NCI-H2196 (cell line): Measurements from ENCODE around the gene MAP4K4.
"Not testable (repeated sequence)": the region's sequence is repeated elsewhere in the genome, so short reads cannot be mapped to it uniquely, and the experiment has no call there.

Source experiments
- DNase-seq: peaks from one replicate; lab custom pipeline; 2025; ENCODE audit not compliant: unreplicated experiment; lab: John Stamatoyannopoulos, UW

Gene MAP4K4

DNA sequence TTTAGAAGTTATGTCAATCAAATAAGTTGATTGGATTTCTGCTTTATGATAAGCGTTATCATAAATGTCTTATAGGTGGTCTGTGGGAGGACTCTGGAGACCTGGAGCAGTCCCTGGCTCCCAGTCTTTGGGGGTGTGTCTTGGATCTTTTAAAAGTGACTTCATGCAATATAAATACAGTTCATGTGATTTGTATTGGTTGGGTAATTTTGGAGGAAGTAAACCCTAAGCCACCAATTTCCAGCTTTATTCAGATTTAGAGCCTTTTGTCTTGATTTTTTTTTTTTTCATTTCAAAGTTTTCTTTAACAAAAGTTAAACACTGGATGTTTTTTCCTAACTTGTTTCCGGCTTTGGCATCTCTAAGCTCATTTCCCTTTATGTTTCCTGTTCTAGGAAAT lies 68.8 kb downstream of the MAP4K4 start:
- no peak for DNase-seq

DNA sequence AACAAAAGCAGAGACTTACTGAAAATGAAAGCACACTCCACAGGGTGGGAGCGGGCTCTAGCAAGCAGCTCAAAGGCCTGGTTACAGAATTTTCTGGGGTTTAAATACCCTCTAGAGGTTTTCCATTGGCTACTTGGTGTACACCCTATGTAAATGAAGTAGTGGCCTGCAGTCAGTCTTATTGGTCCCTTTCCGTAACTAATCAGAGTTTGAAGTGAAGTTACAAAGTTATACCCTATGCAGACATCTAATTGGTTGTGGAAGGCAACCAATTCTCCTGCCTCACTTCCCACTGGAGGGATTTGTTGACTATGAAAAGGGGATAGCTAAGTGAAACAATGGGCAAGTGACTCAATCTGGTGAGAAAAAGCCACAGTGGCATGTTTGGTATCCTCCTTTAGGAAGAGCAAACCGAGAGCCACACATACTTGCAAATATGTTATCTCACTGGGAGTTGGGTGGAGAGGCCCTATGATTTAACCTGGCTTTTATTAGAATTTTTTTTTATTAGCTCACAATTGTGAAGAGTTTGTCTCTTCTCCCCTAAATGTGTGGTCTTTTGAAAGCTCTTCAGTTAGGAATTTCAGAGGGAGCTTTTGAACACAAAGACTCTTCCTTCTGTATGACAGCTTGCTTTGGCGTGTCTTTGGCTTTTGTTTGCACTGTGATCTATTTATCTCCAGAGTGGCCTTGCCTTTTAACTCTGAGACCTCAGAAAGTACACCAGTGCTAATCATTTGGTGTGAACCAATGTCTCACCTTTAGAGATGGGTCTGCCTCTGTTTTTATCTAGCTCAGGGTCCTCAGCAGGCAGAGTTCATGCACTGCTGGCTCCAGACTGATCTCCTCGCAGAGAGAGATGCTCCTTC lies 69.6 kb downstream of the MAP4K4 start:
- no peak for DNase-seq

DNA sequence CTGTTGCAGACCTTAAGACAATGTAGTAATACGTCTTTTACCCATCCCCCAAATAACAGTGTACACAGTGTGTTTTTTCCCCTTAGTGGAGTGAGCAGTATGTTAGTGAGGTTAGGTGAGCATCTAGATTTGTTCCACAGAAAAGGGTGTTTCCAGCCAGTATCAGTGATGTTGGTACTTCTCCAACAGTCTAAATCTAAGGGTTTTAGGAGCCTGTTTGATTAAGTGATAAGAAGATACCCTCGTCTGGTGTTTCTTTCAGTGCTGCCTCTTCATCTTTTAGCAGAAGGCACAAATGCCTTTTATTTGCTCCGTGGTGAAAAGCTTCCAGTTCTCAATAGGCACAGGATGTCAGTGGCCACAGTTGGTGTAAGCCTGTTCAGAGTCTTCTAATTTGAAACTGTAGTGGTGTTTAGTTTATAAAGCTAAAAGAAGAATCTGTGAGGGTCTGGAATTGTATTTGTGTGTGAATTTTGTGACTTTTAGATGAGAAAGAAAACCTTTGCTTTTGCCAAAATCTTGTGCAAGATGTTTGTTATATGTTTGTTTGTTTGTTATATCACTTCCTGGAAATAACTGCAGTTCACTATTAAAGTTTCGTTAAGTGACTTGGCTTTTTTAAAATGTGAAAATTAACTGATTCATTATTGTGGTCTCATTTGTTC lies 71.2 kb downstream of the MAP4K4 start:
- DNase-seq = no peak

DNA sequence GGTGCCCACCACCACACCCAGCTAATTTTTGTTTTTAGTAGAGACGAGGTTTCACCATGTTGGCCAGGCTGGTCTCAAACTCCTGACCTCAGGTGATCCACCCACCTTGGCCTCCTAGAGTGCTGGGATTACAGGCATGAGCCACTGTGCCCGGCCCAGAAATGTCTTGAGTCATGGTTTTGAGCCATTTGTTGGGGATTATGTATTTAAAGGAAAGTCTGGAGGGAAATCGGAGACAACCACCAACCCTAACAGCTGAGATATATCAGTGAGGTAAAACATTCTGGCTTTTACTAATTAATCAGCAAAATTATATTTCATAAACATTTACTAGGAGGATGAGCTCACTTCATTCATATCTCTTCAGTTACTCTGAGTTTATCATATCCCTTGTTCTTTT lies 72.2 kb downstream of the MAP4K4 start:
- DNase-seq = not testable (repeated sequence)

DNA sequence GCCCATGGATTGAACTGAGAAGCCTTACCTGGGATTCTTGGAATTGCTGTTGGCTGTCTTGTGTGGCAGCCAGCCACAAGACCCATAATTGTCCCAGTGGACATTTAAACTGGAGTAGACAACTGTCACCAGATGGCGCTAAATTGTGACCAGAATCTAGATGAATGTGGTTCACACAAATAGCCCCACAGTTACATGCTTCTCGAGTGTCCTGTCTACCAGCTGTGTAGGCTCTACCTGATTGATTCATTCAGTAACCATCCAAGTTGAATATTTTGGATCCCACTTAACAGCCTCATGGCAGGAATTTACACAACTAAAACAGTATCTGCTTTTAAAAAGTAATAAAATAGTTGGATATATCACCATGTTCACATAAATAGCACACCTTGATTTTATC lies 73.2 kb downstream of the MAP4K4 start:
- DNase-seq = no peak

DNA sequence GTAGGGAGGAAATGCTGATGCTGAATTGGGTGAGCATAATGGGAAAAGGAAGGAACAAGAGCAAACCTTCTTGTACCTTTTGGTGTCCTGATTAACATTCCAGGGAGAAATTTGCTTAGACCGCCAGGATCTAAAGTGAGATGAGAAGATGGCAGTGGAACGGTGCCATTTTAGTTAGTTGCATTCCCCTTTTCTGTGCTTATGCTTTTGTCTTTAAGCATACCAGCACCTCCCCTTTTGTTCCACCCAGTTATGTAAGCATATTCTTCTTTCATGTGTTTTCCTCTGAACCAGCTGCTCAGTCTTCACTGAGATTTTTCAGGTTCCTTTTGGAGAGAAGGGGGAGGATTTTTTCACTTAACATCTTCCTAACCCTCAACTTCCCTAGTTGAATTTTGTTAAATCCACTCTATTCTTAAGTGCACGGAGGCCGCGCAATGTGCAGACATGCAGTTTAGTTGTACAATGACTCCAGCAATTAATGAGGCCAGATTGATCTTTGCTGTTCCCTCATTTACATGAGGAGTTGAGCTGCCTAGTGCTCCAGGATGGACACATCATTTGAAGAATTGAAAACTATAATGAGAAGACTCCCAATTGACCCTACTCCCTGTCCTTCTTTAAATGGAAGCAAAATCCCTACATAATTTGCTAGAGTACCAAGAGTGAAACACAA lies 73.9 kb downstream of the MAP4K4 start:
- no peak for DNase-seq

DNA sequence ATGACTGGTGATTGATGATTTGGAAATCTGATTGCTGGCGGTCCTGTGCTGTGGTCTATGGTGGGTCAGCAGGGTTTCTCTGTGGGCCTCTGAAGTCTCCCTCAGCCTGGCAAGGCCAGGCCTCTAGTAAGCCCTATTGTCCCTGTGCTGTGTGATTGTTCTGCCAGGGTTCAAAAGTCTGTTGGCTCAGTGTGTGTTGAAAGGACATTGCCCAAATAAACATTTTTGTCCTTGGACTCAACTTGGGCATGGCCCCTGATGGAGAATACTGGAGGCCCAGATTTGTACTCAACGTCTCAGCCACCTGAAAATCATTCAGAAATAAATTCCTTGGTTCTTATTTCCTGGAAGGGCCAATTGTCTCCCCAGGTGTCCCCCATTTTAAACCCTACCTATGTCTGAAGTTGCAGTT lies 74.4 kb downstream of the MAP4K4 start:
- DNase-seq = no peak

DNA sequence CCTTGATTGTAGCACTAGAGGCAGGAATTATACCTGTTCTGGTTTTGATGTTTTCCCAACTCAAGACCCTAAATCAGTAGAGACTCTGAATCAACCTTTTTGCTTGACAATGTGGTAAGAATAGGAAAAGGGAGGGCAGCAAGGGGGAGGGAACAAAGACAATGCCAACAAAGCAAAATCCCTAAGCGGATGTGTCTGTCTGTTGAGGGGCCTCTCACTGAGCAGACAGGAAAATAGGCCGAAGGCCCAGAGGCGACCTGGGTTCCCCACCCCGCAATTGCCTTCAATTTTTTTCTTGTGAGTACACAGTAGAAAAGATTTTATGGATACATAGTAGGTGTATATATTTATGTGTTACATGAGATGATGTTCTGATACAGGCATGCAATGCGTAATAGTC lies 75.6 kb downstream of the MAP4K4 start:
- DNase-seq = no peak

DNA sequence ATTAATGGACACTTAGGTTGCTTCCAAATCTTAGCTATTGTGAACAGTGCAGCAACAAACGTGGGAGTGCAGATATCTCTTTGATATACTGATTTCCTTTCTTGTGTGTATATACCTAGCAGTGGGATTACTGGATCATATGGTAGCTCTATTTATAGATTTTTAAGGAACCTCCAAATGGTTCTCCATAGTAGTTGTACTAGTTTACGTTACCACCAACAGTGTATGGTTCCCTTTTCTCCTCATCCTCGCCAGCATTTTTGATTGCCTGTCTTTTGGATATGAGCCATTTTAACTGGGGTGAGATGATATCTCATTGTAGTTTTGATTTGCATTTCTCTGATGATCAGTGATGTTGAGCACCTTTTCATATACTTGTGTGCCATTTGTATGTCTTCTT lies 76.5 kb downstream of the MAP4K4 start:
- not testable (repeated sequence) for DNase-seq

DNA sequence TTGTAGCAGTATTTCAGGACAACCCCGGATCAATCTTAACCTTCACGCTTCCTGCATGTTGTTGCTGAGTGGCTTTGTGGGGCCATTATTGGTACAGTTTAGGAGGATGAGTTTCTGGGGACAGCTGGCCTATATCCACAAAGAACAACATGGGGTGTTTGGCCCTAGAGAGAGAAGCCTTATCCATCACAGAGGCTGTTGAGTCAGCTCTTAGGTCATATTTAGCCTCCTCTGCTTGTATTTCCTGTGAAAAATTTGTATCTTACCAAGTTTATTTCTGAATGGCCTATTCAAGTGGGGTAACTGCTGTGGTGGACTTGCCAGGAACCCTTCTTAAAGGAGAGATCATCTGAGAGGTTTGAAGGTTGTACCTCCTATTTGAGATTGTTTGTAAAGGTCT lies 77.6 kb downstream of the MAP4K4 start:
- DNase-seq = no peak

DNA sequence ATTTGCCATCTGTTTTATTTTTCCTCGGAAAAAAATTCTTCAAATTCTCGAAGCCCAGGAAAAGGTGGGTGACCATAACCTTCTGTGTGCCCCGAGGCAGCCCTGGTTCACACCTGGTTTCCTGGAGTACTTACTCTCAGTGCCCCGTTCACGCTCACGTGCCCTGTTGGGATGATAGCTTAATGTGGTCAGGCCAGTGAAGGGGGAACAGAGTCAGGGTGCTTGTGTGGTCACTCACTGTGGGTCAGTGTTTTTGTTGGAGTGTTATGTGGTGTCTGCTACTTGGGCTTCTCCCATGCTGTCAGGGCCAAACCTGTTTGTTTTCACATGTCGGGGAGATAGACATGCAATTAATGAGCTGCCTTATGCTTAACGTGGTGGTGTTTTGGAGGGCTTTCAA lies 78.1 kb downstream of the MAP4K4 start:
- no peak for DNase-seq

DNA sequence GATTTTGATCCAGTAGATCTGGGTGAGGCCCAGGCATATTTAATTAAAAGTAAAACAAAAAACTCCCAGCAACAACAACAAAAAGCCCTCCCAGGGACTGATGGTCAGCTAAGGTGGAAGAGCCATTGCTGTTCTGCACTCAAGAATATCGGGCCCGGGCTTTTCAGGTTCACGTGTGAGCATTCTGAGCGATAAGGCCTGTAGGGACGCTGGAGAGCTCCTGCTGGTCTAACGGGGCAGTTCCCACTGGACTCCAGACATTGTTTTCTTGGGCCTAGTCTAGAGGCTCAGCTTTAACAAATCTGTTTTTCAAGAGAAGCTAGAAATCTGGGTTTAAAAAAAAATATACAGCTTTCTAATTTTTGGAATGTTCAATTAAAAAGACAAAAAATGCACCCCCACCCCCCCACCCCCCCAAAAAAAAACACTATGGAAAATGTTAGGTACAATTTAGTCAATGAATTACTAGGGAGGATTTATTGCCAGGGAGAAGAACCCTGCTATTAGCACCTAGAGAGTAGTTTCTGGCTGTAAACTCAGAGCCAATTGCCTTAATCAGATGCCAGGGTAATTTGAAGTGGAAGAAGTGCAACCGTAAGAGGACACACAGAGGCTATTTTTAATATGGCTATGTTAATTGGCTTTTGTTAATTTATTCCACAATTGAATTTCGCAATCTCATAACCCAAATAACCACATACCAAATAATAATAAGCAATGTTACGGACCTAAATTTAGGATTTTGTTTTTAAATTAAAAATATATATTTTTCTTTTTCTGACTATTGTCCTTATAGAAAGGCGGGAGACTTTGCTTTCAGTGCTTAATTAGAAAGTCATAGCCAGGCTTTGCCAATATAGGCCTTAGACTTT lies 78.9 kb downstream of the MAP4K4 start:
- no peak for DNase-seq

DNA sequence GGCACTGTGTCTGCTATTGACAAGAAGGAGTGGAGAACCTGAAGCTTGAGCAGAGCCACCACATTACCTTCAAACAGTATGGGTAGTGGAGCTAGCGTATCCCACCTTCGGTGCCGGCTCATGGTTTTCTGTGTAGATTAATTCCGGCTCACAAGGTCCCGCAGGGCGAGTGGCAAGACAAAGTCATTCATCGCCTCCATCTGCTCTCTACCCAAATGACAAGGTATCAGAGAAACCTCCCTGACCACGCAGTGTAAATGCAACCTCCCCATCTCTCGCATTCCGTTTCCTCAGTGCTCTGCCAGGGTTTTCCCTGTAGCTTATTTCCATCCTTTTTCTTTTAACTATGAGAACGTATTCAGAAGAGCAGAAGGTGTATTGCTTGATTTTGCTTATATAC lies 79.8 kb downstream of the MAP4K4 start:
- no peak for DNase-seq

DNA sequence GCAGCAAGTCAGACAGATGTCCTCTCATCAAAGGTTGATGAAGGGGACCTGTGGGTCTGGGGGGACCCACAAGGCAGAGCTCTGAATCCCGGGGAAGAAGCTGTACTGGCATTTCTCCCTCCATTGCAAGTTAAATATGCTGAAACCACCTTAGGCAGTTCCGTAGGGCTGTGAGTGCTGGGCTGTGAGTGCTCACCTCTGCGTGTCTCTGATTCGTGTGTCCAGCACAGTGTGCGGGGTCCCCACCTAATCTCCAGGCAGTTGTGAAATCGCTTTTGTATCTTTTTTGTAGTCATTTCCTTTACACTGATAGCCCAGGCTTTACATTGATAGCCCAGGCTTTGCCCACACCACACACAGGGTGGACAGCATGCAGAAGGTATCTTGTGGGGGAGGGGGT lies 80.6 kb downstream of the MAP4K4 start:
- DNase-seq = no peak

DNA sequence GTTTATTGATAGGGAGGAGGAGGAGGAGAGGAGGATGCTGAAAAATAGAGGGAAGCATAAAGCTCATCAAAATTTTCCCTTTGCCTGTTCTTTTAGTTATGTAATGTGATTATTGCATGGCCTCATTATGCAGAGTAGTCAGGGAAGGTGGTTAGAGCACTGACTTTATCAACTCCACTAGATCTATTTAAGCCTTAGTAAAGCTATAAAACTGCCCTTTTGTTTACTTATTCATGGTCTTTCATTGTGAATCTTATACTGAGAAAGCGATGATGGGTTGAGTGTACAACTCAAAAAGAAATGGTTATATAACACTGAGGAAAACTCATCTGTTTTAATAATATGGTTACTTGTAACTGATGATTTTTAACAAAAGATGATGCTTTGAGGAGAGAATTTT lies 81.7 kb downstream of the MAP4K4 start:
- no peak for DNase-seq

DNA sequence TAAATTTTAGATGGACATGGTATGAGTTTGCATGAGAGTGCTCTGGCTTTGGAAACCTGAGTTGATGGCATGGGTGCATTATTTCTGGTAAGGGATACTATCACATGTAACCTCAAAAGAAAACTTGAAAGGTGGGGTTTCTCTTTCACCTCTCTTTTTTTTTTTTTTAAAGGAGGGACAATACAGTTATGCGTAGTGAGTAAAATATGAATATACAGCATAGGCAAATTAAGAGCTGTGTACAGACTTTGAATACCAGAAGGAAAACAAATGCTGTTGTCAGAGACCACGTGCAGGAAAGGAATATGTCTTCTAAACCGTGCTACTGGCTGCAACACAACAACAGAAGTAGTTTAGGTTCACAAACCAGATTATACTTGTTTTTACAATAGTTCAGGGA lies 82.1 kb downstream of the MAP4K4 start:
- no peak for DNase-seq

DNA sequence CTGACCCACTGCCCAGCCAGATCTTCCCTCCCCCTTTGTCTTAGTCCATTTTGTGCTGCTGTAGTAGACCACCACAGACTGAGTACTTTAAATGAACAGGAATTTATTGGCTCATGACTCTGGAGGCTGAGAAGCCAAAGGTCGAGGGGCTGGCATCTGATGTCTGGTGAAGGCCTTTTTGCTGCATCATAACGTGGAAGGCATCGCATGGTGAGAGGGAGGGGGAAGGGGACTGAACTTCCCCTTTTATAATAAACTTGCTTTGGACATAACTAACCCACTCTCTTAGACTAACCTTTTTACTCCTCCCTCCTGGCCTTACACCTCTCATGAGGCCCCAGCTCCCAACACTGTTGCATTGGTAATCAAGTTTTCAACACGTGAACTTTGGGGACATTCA lies 83.8 kb downstream of the MAP4K4 start:
- no peak for DNase-seq

DNA sequence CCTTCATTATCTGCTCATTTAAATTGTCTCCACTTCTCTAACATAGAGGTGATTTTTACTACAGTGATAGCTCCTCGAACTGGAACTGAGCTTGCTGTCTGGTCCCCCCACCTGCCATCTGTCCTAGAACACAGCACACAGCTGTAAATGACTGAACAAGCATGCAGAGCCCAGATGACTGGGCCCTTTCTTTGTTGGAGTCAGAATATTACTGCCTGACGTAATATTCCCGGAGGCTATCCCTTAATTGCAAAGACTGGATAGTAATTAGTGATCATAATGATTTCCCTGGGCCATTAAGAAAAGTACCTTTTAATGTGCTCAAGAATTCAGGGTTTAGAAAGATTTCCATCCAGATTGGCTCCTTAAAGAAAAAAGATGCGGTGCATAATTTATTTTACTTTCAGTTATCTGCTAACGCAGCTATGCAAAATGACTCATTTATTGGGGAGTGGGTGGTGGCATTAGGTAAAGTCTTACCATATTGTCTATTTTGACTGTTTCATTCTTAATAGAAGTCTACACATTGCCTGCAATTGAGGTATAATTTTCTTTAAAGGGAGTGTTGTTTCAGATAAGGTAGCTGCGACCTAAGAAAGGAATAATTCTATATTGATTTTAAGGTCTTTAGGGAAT lies 84.4 kb downstream of the MAP4K4 start:
- no peak for DNase-seq

DNA sequence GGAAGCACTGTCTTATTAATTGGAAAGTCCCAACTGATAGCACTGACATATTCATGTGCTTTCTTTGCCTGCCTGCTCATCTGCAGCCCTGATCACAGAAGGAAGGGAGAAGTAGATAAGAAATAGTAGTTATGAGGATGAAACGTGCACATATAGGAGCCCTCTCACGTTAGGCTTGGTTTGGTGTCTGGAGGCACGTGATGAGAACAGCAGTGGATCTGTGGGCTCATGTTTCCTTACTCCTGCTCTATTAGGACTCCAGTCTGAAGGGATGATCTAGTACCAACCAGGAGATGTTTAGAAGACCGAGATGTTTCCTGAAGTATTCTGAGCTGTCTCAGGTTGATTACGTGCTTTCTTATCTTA lies 84.9 kb downstream of the MAP4K4 start:
- no peak for DNase-seq

DNA sequence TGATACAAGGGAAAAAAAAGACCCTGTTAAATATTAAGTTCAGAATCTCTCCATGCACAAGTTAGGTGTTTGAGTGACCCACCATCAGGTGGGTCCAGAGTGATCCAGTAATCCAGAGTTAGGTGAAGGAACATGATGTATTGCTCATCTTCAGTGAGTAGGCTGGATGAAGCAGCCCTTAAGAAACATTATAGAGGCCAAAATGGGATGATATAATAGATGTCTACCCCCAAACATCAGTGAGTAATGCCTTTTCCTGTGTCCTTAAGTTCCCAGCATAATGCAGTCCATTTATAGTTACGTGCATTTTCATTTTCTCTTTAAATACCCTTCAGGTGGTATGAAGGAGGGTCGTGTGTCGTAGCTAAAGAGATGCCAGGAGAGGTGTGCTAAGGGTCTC lies 89.6 kb downstream of the MAP4K4 start:
- no peak for DNase-seq

DNA sequence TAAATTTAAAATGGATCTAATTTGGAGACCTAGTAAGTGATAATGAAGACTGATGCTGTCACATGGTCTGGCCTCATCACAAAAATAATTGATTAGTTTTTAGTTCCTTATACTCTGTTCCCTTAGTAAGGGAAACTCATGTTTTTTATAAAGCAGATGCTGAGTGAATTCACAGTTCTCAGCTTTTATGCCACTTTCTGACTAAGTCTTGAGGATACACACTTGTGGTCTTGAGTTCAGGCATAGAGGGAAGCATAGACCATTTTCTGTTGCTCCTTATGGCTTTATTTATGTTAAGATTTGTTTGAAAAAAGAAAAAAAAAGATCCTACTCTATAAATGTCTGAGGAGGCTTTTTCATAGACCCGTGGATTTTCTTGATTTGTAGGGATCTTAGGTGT lies 91.1 kb downstream of the MAP4K4 start:
- no peak for DNase-seq
